ENCODE measurements around the gene PPP1R16B.

- no peak for TF ChIP-seq CTCF (IDR thresholded peaks at IDR 0.05; ENCODE audit: low read depth, low read length, poor library complexity, severe bottlenecking)
- no peak for TF ChIP-seq EZH2phosphoT487 (IDR thresholded peaks at IDR 0.05; ENCODE audit: borderline replicate concordance, low read length)
These were observed 4.6 kb upstream of the PPP1R16B start for GRCh38 chr20:38800882-38801281.
